Astrocyte (in vitro differentiated cells and primary cell): ENCODE data around the gene CLOCK. TPM values are rescaled to one million over a fixed set of nuclear protein-coding genes. Genes with fewer than 3 reads are reported as not detected.
A peak's percentile ranks its signal among the peaks of the same experiment; 100 is the strongest.

ENCODE experiments used
- DNase-seq: peaks from one replicate; pipeline ENCODE4 v3.0.0-alpha.2; 2010; ENCODE audit warnings: low read depth
- FAIRE-seq: peaks from 2 replicates; lab custom pipeline; 2011; peaks lifted over from hg19 to GRCh38; lab: Jason Lieb, UNC
- H2AFZ ChIP-seq: 2 replicates; pipeline ENCODE4 v1.6.0; 2012; ENCODE audit warnings: low read depth, low read length, inconsistent platforms
- H3K27ac ChIP-seq: 2 replicates; pipeline ENCODE4 v1.5.1; 2011; ENCODE audit warnings: low read depth, low read length, inconsistent platforms
- H3K27me3 ChIP-seq: 2 replicates; pipeline ENCODE4 v1.6.0; 2011; ENCODE audit warnings: low read length, inconsistent platforms; ENCODE audit not compliant: insufficient read depth
- H3K36me3 ChIP-seq: 2 replicates; pipeline ENCODE4 v1.5.1; 2011; ENCODE audit warnings: low read length, inconsistent platforms; ENCODE audit not compliant: insufficient read depth
- H3K4me1 ChIP-seq: 2 replicates; pipeline ENCODE4 v1.5.1; 2011; ENCODE audit warnings: low read length, inconsistent platforms; ENCODE audit not compliant: insufficient read depth
- H3K4me2 ChIP-seq: 2 replicates; pipeline ENCODE4 v1.6.0; 2012; ENCODE audit warnings: low read length, inconsistent platforms
- H3K4me3 ChIP-seq: 2 replicates; pipeline ENCODE4 v1.5.1; 2011; ENCODE audit warnings: low read depth, mild to moderate bottlenecking, low read length, inconsistent platforms; ENCODE audit not compliant: insufficient read depth
- H3K79me2 ChIP-seq: 2 replicates; pipeline ENCODE4 v1.6.0; 2012; ENCODE audit warnings: mild to moderate bottlenecking, low read length, inconsistent platforms; ENCODE audit not compliant: insufficient read depth
- H3K9ac ChIP-seq: 2 replicates; pipeline ENCODE4 v1.6.0; 2012; ENCODE audit warnings: mild to moderate bottlenecking, low read length, inconsistent platforms
- H3K9me3 ChIP-seq: 2 replicates; pipeline ENCODE4 v1.5.1; 2012; ENCODE audit warnings: low read depth, mild to moderate bottlenecking, low read length, inconsistent platforms; ENCODE audit not compliant: insufficient read depth
- H4K20me1 ChIP-seq: 2 replicates; pipeline ENCODE4 v1.6.0; 2012; ENCODE audit warnings: low read length, inconsistent platforms; ENCODE audit not compliant: insufficient read depth
- H3K27ac Mint-ChIP-seq: one replicate; pipeline ENCODE4 v1.8.0; 2021; ENCODE audit warnings: mild to moderate bottlenecking, mixed read lengths; ENCODE audit not compliant: unreplicated experiment
- H3K27me3 Mint-ChIP-seq: one replicate; pipeline ENCODE4 v1.8.0; 2021; ENCODE audit warnings: low read depth, mixed read lengths; ENCODE audit not compliant: unreplicated experiment
- H3K36me3 Mint-ChIP-seq: one replicate; pipeline ENCODE4 v1.8.0; 2021; ENCODE audit warnings: low read depth, mixed read lengths; ENCODE audit not compliant: unreplicated experiment
- H3K4me1 Mint-ChIP-seq: one replicate; pipeline ENCODE4 v1.8.0; 2021; ENCODE audit warnings: low read depth, mixed read lengths; ENCODE audit not compliant: unreplicated experiment
- H3K4me3 Mint-ChIP-seq: one replicate; pipeline ENCODE4 v1.8.0; 2021; ENCODE audit warnings: mild to moderate bottlenecking, moderate library complexity, mixed read lengths; ENCODE audit not compliant: unreplicated experiment
- H3K9me3 Mint-ChIP-seq: one replicate; pipeline ENCODE4 v1.8.0; 2021; ENCODE audit warnings: mild to moderate bottlenecking, mixed read lengths; ENCODE audit not compliant: unreplicated experiment
- CTCF ChIP-seq: IDR thresholded peaks from 2 replicates; pipeline ENCODE4 v1.5.1; 2011; ENCODE audit warnings: low read depth, mild to moderate bottlenecking, inconsistent platforms, low read length, moderate library complexity; ENCODE audit not compliant: insufficient read depth
- EZH2 ChIP-seq: IDR thresholded peaks from 2 replicates; pipeline ENCODE4 v1.6.1; 2012; ENCODE audit warnings: mild to moderate bottlenecking, low read length, inconsistent platforms; ENCODE audit not compliant: insufficient read depth
- total RNA-seq: library from RNA; stranded (reverse); gene quantifications from 2 replicates; pipeline ENCODE4 v1.2.1, GENCODE V29; 2021

CLOCK gene
- total RNA-seq, 1 donor from 2014 or later, result 20.4 TPM

DNA sequence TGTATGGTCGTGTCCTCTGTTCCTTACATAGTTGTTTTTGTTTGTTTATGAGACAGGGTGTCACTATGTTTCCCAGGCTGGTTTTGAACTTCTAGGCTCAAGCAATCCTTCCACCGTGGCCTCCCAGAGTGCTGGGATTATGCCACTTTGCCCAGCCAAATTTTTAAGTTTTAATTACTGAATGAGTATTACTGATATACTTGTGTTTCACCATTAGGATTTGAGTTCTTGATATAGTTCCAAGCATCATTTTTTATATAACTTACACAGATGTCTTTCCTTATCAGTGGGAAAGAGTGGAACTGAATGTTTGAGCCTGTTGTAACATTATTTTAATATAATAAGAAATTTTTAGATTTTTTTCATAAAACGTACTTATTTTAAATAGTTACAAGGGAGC, 130.5 kb downstream of the CLOCK start:
- Histone ChIP-seq H3K9ac (no peak overlapping the region), H4K20me1 (peaks cover 64% of the 10 kb centered on the region), H3K4me3 (no peak overlapping the region), H3K36me3 (peaks cover 50% of the 10 kb centered on the region), H2AFZ (no peak overlapping the region), H3K4me2 (no peak overlapping the region), H3K27ac (no peak overlapping the region), H3K79me2 (peaks cover 92% of the 10 kb centered on the region), H3K9me3 (no peaks in the 10 kb centered on the region), H3K27me3 (no peaks in the 10 kb centered on the region), H3K4me1 (no peaks in the 10 kb centered on the region)
- H3K4me3 Mint-ChIP-seq, result no peak overlapping the region
- H3K36me3 Mint-ChIP-seq, result peaks cover 4% of the 10 kb centered on the region
- TF ChIP-seq CTCF (no peak), EZH2 (no peak)
- no peaks in the 10 kb centered on the region for H3K9me3 Mint-ChIP-seq
- H3K27ac Mint-ChIP-seq, result no peak overlapping the region
- FAIRE-seq (no peak), DNase-seq (no peak)
- H3K4me1 Mint-ChIP-seq, result peaks cover 4% of the 10 kb centered on the region
- no peaks in the 10 kb centered on the region for H3K27me3 Mint-ChIP-seq

DNA sequence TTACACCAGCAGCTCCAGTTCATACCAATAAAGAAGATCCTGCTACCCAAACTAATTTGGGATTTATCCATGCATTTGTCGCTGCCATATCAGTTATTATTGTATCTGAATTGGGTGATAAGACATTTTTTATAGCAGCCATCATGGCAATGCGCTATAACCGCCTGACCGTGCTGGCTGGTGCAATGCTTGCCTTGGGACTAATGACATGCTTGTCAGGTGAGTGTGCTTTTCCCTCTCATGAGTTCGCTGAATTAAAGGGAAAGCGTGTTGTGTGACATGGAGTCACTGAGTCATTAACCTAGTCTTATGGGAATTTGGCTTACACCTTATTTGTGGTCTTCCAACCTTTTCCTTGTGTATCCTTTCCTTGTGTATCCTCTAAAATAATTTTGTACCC, 135.1 kb downstream of the CLOCK start:
- Mint-ChIP-seq H3K36me3 (peaks cover 3% of the 10 kb centered on the region), H3K27ac (peak overlapping the region; percentile 13), H3K27me3 (no peaks in the 10 kb centered on the region), H3K4me1 (peaks cover 31% of the 10 kb centered on the region), H3K9me3 (no peaks in the 10 kb centered on the region), H3K4me3 (no peak overlapping the region)
- peaks cover 30% of the 10 kb centered on the region for H3K36me3 ChIP-seq
- H3K9me3 ChIP-seq, result no peaks in the 10 kb centered on the region
- no peak overlapping the region for H3K4me2 ChIP-seq
- peak; percentile 44 for DNase-seq
- no peak overlapping the region for H2AFZ ChIP-seq
- no peak for FAIRE-seq
- no peaks in the 10 kb centered on the region for H3K27me3 ChIP-seq
- peaks cover 81% of the 10 kb centered on the region for H4K20me1 ChIP-seq
- peaks cover 11% of the 10 kb centered on the region for H3K4me1 ChIP-seq
- H3K9ac ChIP-seq, result no peak overlapping the region
- no peak for TF ChIP-seq CTCF
- TF ChIP-seq EZH2, result no peak
- peaks cover 99% of the 10 kb centered on the region for H3K79me2 ChIP-seq
- H3K27ac ChIP-seq, result peak overlapping the region; percentile 1
- H3K4me3 ChIP-seq, result no peak overlapping the region

GRCh38 chr4:55410431-55410830, 136.3 kb downstream of the CLOCK start:
- DNase-seq (no peak), FAIRE-seq (no peak)
- Histone ChIP-seq H3K79me2 (peaks cover 99% of the 10 kb centered on the region), H3K9ac (no peak overlapping the region), H3K4me1 (peaks cover 14% of the 10 kb centered on the region), H3K9me3 (no peaks in the 10 kb centered on the region), H3K27ac (no peak overlapping the region), H3K4me2 (no peak overlapping the region), H3K36me3 (peaks cover 35% of the 10 kb centered on the region), H4K20me1 (peaks cover 83% of the 10 kb centered on the region), H3K27me3 (no peaks in the 10 kb centered on the region), H3K4me3 (no peak overlapping the region), H2AFZ (no peak overlapping the region)
- TF ChIP-seq CTCF (no peak), EZH2 (no peak)
- Mint-ChIP-seq H3K9me3 (no peaks in the 10 kb centered on the region), H3K36me3 (peaks cover 9% of the 10 kb centered on the region), H3K27me3 (no peaks in the 10 kb centered on the region), H3K4me1 (peaks cover 37% of the 10 kb centered on the region), H3K4me3 (no peak overlapping the region), H3K27ac (no peak overlapping the region)
